NCI-H1105 treated with DMSO at 0.1 percent for 48 hours (cell line): Measurements from ENCODE around the gene GABPB2.

Experiments
- DNase-seq: peaks from one replicate; lab custom pipeline; 2025; lab: John Stamatoyannopoulos, UW

GABPB2 gene

DNA sequence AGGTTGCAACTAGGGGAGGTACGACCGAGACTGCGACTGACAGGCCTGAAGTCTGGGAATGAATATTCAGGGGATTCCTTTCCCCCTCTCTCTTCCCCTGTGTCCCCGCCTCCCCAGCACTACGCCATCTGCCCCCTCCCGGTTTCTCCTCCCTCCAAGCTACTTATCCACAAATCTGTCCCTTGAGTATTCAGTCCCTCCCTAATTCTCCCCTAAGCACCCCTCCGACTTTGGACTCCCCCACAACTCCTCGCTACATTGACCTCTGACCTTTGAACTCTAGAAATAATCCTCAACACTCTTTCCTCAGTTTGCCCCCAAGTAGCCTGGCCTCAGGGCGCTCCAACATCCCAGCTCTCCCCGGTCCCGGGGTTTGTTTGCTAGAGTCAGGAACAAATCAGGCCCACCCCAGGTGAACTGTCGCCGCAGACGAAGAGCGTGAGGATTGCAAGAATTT is 94.7 kb downstream of the GABPB2 start:
- DNase-seq = peak; percentile 41

DNA sequence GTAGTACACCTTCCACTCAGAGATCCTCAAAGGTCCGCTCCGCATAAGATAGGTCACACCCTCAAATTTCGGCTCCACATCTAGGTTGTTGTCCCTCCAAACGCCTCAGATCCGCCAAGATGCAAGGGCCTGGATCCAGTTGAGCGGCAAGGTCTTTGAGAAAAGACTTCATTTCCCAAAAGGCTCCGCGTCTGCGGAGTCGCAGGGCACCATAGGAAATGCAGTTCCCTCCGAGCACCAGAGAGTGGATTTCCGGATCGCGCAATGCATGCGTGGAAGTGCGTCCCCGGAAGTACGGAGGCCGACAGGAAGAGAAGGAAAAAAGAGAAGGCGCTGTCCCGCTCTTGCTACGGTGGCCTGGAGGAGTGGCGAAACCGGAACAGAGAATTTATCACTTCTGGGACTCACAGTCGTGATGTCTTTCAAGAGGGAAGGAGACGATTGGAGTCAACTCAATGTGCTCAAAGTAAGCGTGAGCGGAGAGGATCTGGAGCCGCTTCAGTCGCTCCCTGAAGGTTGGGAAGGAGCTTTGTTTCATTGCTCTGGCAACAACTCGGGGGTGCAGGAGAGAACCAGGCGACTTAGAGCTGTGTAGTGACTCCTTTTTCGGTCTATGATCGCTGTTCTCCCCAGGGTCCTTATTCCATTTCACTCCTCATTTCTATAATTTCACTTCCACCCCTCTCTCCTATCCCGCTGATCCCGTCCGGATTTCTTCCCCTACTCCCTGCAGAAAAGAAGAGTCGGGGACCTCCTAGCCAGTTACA is 95.4 kb downstream of the GABPB2 start, which contains the start of the genes LYSMD1 and SCNM1:
Gene LYSMD1 (minus strand): TSS at position 165 of the 767 bp plus-strand sequence. CDS start 644 bp downstream, outside the sequence.
Gene SCNM1 (plus strand): TSS at position 407 of the 767 bp plus-strand sequence. CDS start 9 bp downstream, at position 416.
- DNase-seq = peak; percentile 97

DNA sequence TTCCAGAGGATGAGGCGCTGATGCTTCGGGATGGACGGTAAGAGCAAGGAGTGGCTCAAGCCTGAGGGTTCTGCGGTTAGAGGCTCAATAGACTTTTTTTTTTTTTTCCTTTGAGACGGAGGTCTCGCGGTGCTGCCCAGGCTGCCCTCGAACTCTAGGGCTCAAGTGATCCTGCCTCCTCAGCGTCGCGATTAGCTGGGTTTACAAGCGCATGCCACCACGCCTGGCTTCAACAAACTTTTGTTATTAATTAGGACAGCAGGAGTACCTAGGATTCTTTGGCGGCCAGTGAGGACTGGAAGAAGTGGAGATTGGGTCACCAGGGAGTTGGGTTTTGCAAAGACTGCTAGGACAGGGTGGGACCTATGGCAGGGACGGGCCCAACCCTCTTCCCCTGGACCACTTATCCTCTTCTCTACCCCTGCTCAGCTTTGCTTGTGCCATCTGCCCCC is 96.0 kb downstream of the GABPB2 start:
- no peak for DNase-seq

DNA sequence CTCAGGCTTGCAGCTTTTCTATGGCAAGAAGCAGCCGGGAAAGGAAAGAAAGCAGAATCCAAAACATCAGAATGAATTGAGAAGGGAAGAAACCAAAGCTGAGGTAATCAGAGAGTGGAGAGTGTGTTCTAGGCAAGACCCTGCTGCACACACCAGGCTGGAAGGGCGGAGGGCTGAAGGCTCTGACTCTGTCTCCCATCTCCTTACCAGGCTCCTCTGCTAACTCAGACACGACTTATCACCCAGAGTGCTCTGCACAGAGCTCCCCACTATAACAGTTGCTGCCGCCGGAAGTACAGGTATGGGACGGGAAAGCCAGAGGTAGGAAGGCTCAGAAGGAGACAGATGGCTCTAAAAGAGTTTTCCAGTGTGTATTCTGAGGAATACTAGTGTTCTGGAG is 96.6 kb downstream of the GABPB2 start:
- DNase-seq = no peak

DNA sequence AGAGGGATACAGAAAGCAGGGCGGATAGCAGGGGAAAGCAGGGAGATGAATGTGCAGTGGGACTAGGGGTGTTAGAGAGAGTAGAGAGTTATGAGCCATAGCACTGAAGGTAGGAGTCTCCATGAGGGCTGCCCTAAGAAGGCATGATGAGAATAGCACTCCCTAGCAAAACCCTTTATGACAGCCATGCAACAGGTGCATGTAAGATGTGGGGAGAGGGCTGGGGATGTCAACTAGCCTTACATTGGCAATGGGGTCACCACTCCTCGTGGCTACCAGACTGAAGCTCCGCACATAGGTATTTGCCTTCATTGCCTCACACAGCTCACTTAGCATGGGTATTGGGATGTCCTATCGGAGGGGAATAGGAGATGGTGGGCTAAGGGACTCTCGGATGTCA is 100.6 kb downstream of the GABPB2 start:
- no peak for DNase-seq
